Fibroblast of villous mesenchyme (primary cell): ENCODE measurements around the gene DBT. TPM values are rescaled to one million over a fixed set of nuclear protein-coding genes. Genes with fewer than 3 reads are reported as not detected.

ENCODE experiments used
- DNase-seq: peaks from one replicate; pipeline ENCODE4 v3.0.0-alpha.2; 2010; ENCODE audit warnings: low read depth
- H3K4me3 ChIP-seq: 2 replicates; pipeline ENCODE4 v1.5.1; 2011; ENCODE audit warnings: low read depth, mild to moderate bottlenecking, low read length
- CTCF ChIP-seq: IDR thresholded peaks from 2 replicates; pipeline ENCODE4 v1.5.1; 2012; ENCODE audit warnings: low read depth, mild to moderate bottlenecking, low read length; ENCODE audit not compliant: insufficient read depth
- total RNA-seq: library from RNA; depleted of rRNA; stranded (reverse); fragments of >200 nt; gene quantifications from 2 replicates; pipeline ENCODE4 v1.2.3, GENCODE V29; 2012

The DBT gene
- total RNA-seq, 1 donor: 6.0 TPM

GRCh38 chr1:100284591-100284990 is 35.0 kb upstream of the DBT start:
- DNase-seq: no peak
- no peak for TF ChIP-seq CTCF
- no peak overlapping the region for H3K4me3 ChIP-seq

GRCh38 chr1:100279954-100280682 is 30.5 kb upstream of the DBT start:
- no peak for TF ChIP-seq CTCF
- H3K4me3 ChIP-seq: no peak overlapping the region
- no peak for DNase-seq

- no peak for DNase-seq
- TF ChIP-seq CTCF: no peak
- H3K4me3 ChIP-seq: no peak overlapping the region
Observed at GRCh38 chr1:100279358-100279923, 29.8 kb upstream of the DBT start.

GRCh38 chr1:100277866-100278265 is 28.2 kb upstream of the DBT start:
- no peak for TF ChIP-seq CTCF
- no peak for DNase-seq
- no peak overlapping the region for H3K4me3 ChIP-seq

- no peak for DNase-seq
- no peak overlapping the region for H3K4me3 ChIP-seq
- no peak for TF ChIP-seq CTCF
Observed at GRCh38 chr1:100268202-100268601, 18.6 kb upstream of the DBT start.

- no peak for TF ChIP-seq CTCF
- H3K4me3 ChIP-seq: peak overlapping the region; percentile 98
- no peak for DNase-seq
Observed at GRCh38 chr1:100267284-100267683, 17.6 kb upstream of the DBT start.

GRCh38 chr1:100266741-100267140 is 17.1 kb upstream of the DBT start:
- peak overlapping the region; percentile 98 for H3K4me3 ChIP-seq
- no peak for TF ChIP-seq CTCF
- no peak for DNase-seq
